Activated CD4-positive, alpha-beta T cell treated with anti-CD3 and anti-CD28 coated beads for 36 hours (primary cell): ENCODE measurements around the gene SSBP2. TPM values are rescaled to one million over a fixed set of nuclear protein-coding genes. Genes with fewer than 3 reads are reported as not detected.

Experiments
- ATAC-seq: fragments of 200-7000 bp; cut with Tn5 transposase; one replicate; pipeline ENCODE4 v1.10.0; 2021; ENCODE audit warnings: mild to moderate bottlenecking, moderate library complexity
- CTCF ChIA-PET: fragments of 350-600 bp; sonication (Branson Sonifier 250); formaldehyde crosslinking; loops from one replicate; lab custom pipeline; 2021; ENCODE audit warnings: antibody characterized with exemption; lab: Charles Lee
- POLR2A ChIA-PET: fragments of 350-600 bp; sonication (Branson Sonifier 250); formaldehyde crosslinking; loops from one replicate; lab custom pipeline; 2021; ENCODE audit warnings: antibody characterized with exemption, inconsistent platforms; lab: Charles Lee
- DNase-seq: peaks from one replicate; pipeline ENCODE4 v3.0.0-alpha.2; 2020
- H3K27ac Mint-ChIP-seq: one replicate; pipeline ENCODE4 v1.8.0; 2021; ENCODE audit warnings: mixed read lengths
- H3K27me3 Mint-ChIP-seq: one replicate; pipeline ENCODE4 v1.8.0; 2021; ENCODE audit warnings: mixed read lengths
- H3K36me3 Mint-ChIP-seq: one replicate; pipeline ENCODE4 v1.8.0; 2021; ENCODE audit warnings: low read depth, mixed read lengths
- H3K4me1 Mint-ChIP-seq: one replicate; pipeline ENCODE4 v1.8.0; 2021; ENCODE audit warnings: mixed read lengths
- H3K4me3 Mint-ChIP-seq: one replicate; pipeline ENCODE4 v1.8.0; 2021; ENCODE audit warnings: mild to moderate bottlenecking, moderate library complexity, mixed read lengths
- H3K9me3 Mint-ChIP-seq: one replicate; pipeline ENCODE4 v1.8.0; 2021; ENCODE audit warnings: low read depth, mixed read lengths
- intact Hi-C, 2 experiments: fragments of 100-400 bp; cut with DNase I in 1 of 2; cut with micrococcal nuclease in 1 of 2; formaldehyde crosslinking; loops; one replicate each; pipeline versions ENCODE4 v1.14.2 to v1.15.1; 2022 to 2024; cut with DNase I, micrococcal nuclease
- total RNA-seq, 2 experiments: library from RNA; stranded (reverse); gene quantifications; one replicate each; pipeline ENCODE4 v1.2.3, GENCODE V29; 2021

SSBP2 gene
- total RNA-seq, 2 experiments from 2014 or later, result 16.9 to 21.4 TPM

GRCh38 chr5:81782811-81783210, 31.9 kb upstream of the SSBP2 start:
- H3K27me3 Mint-ChIP-seq, result no peaks in the 10 kb centered on the region
- ChIA-PET CTCF (interaction anchor here (1.2 kb wide), 1 partner anchor 28 kb away, joined by 3 read pairs; no protein-coding TSS in a partner anchor), POLR2A (no interaction called here)
- ATAC-seq (no peak), DNase-seq (no peak)
- H3K4me1 Mint-ChIP-seq, result peaks cover 26% of the 10 kb centered on the region
- no peaks in the 10 kb centered on the region for H3K9me3 Mint-ChIP-seq
- intact Hi-C loops, result no loop called here
- H3K36me3 Mint-ChIP-seq, result peaks cover 2% of the 10 kb centered on the region
- no peak overlapping the region for H3K27ac Mint-ChIP-seq
- H3K4me3 Mint-ChIP-seq, result no peak overlapping the region

GRCh38 chr5:81779916-81780266, 29.0 kb upstream of the SSBP2 start:
- DNase-seq (peak; percentile 15), ATAC-seq (peak; percentile 37)
- H3K36me3 Mint-ChIP-seq, result peaks cover 2% of the 10 kb centered on the region
- no peaks in the 10 kb centered on the region for H3K27me3 Mint-ChIP-seq
- H3K4me3 Mint-ChIP-seq, result peak overlapping the region; percentile 70
- intact Hi-C loops, result loop anchor here (1.0 to 2.0 kb wide), 3 partner anchors 29 to 71 kb away; partner anchors contain the start of gene SSBP2 (in 2 of the 2)
- H3K4me1 Mint-ChIP-seq, result peaks cover 19% of the 10 kb centered on the region
- ChIA-PET CTCF (interaction anchor here (1.2 to 1.8 kb wide), 3 partner anchors 9 to 72 kb away, joined by 3 to 5 read pairs (median 3); no protein-coding TSS in a partner anchor), POLR2A (interaction anchor here (0.6 to 1.2 kb wide), 2 partner anchors 58 to 72 kb away, joined by 3 to 4 read pairs; no protein-coding TSS in a partner anchor)
- peak overlapping the region; percentile 90 for H3K27ac Mint-ChIP-seq
- H3K9me3 Mint-ChIP-seq, result no peaks in the 10 kb centered on the region

- H3K4me1 Mint-ChIP-seq, result peaks cover 19% of the 10 kb centered on the region
- no peaks in the 10 kb centered on the region for H3K27me3 Mint-ChIP-seq
- ChIA-PET POLR2A (interaction anchor here (0.6 to 1.4 kb wide), 3 partner anchors 28 to 72 kb away, joined by 3 to 7 read pairs (median 4); partner anchors contain the start of gene SSBP2), CTCF (interaction anchor here (0.9 to 1.8 kb wide), 7 partner anchors 9 to 72 kb away, joined by 3 to 6 read pairs (median 4); no protein-coding TSS in a partner anchor)
- H3K36me3 Mint-ChIP-seq, result peaks cover 2% of the 10 kb centered on the region
- intact Hi-C loops, result loop anchor here (1.0 to 2.0 kb wide), 3 partner anchors 28 to 71 kb away; partner anchors contain the start of gene SSBP2 (in 2 of the 2)
- ATAC-seq (peak; percentile 75), DNase-seq (peak; percentile 63)
- peak overlapping the region; percentile 90 for H3K27ac Mint-ChIP-seq
- H3K9me3 Mint-ChIP-seq, result no peaks in the 10 kb centered on the region
- H3K4me3 Mint-ChIP-seq, result peak overlapping the region; percentile 70
Measured at GRCh38 chr5:81779125-81779915, 28.4 kb upstream of the SSBP2 start.

GRCh38 chr5:81778642-81779041, 27.7 kb upstream of the SSBP2 start:
- peak; percentile 76 for ATAC-seq
- Mint-ChIP-seq H3K4me1 (peaks cover 19% of the 10 kb centered on the region), H3K27ac (peak overlapping the region; percentile 90), H3K27me3 (no peaks in the 10 kb centered on the region), H3K9me3 (no peaks in the 10 kb centered on the region), H3K4me3 (peak overlapping the region; percentile 70), H3K36me3 (peaks cover 2% of the 10 kb centered on the region)
- ChIA-PET CTCF (interaction anchor here (0.9 to 1.8 kb wide), 6 partner anchors 10 to 72 kb away, joined by 3 to 6 read pairs (median 4); no protein-coding TSS in a partner anchor), POLR2A (interaction anchor here (1.2 to 1.4 kb wide), 2 partner anchors 28 to 73 kb away, joined by 4 to 7 read pairs; partner anchors contain the start of gene SSBP2)
- intact Hi-C loops, result loop anchor here (1.0 to 2.0 kb wide), 3 partner anchors 27 to 72 kb away; partner anchors contain the start of gene SSBP2 (in 2 of the 2)
- peak; percentile 26 for DNase-seq

- no peak for ATAC-seq
- H3K36me3 Mint-ChIP-seq, result peaks cover 2% of the 10 kb centered on the region
- CTCF ChIA-PET, result interaction anchor here (1.1 to 1.8 kb wide), 4 partner anchors 17 to 96 kb away, joined by 3 to 7 read pairs (median 4); no protein-coding TSS in a partner anchor
Measured at GRCh38 chr5:81776258-81776657, 25.4 kb upstream of the SSBP2 start.

GRCh38 chr5:81774374-81774773, 23.5 kb upstream of the SSBP2 start:
- H3K27ac Mint-ChIP-seq, result no peak overlapping the region
- H3K36me3 Mint-ChIP-seq, result no peaks in the 10 kb centered on the region
- H3K4me1 Mint-ChIP-seq, result peaks cover 13% of the 10 kb centered on the region
- intact Hi-C loops, result no loop called here
- H3K4me3 Mint-ChIP-seq, result no peak overlapping the region
- DNase-seq, result no peak
- ChIA-PET CTCF (no interaction called here), POLR2A (no interaction called here)
- H3K9me3 Mint-ChIP-seq, result no peaks in the 10 kb centered on the region
- H3K27me3 Mint-ChIP-seq, result no peaks in the 10 kb centered on the region
- no peak for ATAC-seq

More at GRCh38 chr5:81776258-81776657, 25.4 kb upstream of the SSBP2 start:
- intact Hi-C loops, result no loop called here
- H3K4me3 Mint-ChIP-seq, result no peak overlapping the region
- peaks cover 19% of the 10 kb centered on the region for H3K4me1 Mint-ChIP-seq
- H3K9me3 Mint-ChIP-seq, result no peaks in the 10 kb centered on the region
- H3K27ac Mint-ChIP-seq, result no peak overlapping the region
- POLR2A ChIA-PET, result no interaction called here
- H3K27me3 Mint-ChIP-seq, result no peaks in the 10 kb centered on the region
- DNase-seq, result no peak

GRCh38 chr5:81773574-81773973, 22.7 kb upstream of the SSBP2 start:
- no peak overlapping the region for H3K27ac Mint-ChIP-seq
- no peaks in the 10 kb centered on the region for H3K9me3 Mint-ChIP-seq
- ATAC-seq (no peak), DNase-seq (no peak)
- H3K4me1 Mint-ChIP-seq, result peaks cover 13% of the 10 kb centered on the region
- H3K36me3 Mint-ChIP-seq, result no peaks in the 10 kb centered on the region
- ChIA-PET POLR2A (no interaction called here), CTCF (interaction anchor here (0.6 to 0.9 kb wide), 3 partner anchors 18 to 377 kb away, joined by 3 read pairs; no protein-coding TSS in a partner anchor)
- H3K27me3 Mint-ChIP-seq, result no peaks in the 10 kb centered on the region
- no peak overlapping the region for H3K4me3 Mint-ChIP-seq
- intact Hi-C loops, result no loop called here

- Mint-ChIP-seq H3K27ac (no peak overlapping the region), H3K9me3 (no peaks in the 10 kb centered on the region), H3K4me1 (peaks cover 9% of the 10 kb centered on the region), H3K4me3 (no peak overlapping the region), H3K27me3 (no peaks in the 10 kb centered on the region), H3K36me3 (no peaks in the 10 kb centered on the region)
- CTCF ChIA-PET, result interaction anchor here (0.6 to 0.9 kb wide), 2 partner anchors 17 to 377 kb away, joined by 3 read pairs; no protein-coding TSS in a partner anchor
- intact Hi-C loops, result no loop called here
- DNase-seq (no peak), ATAC-seq (no peak)
- POLR2A ChIA-PET, result no interaction called here
Measured at GRCh38 chr5:81773161-81773560, 22.3 kb upstream of the SSBP2 start.

- ChIA-PET CTCF (no interaction called here), POLR2A (interaction anchor here (0.6 kb wide), 1 partner anchor 198 kb away, joined by 3 read pairs; no protein-coding TSS in a partner anchor)
- Mint-ChIP-seq H3K4me3 (no peak overlapping the region), H3K36me3 (no peaks in the 10 kb centered on the region), H3K9me3 (no peaks in the 10 kb centered on the region), H3K27me3 (no peaks in the 10 kb centered on the region), H3K4me1 (peaks cover 9% of the 10 kb centered on the region), H3K27ac (no peak overlapping the region)
- ATAC-seq (no peak), DNase-seq (no peak)
- intact Hi-C loops, result no loop called here
Measured at GRCh38 chr5:81772488-81772887, 21.6 kb upstream of the SSBP2 start.

- no peaks in the 10 kb centered on the region for H3K9me3 Mint-ChIP-seq
- no peak for DNase-seq
- ChIA-PET POLR2A (interaction anchor here (0.6 kb wide), 1 partner anchor 289 kb away, joined by 3 read pairs; no protein-coding TSS in a partner anchor), CTCF (interaction anchor here (0.8 to 1.1 kb wide), 3 partner anchors 18 to 156 kb away, joined by 3 read pairs; no protein-coding TSS in a partner anchor)
- no peaks in the 10 kb centered on the region for H3K27me3 Mint-ChIP-seq
- H3K27ac Mint-ChIP-seq, result no peak overlapping the region
- intact Hi-C loops, result no loop called here
- no peaks in the 10 kb centered on the region for H3K36me3 Mint-ChIP-seq
- ATAC-seq, result peak; percentile 61
- no peak overlapping the region for H3K4me3 Mint-ChIP-seq
- H3K4me1 Mint-ChIP-seq, result peaks cover 9% of the 10 kb centered on the region
Measured at GRCh38 chr5:81768935-81769452, 18.1 kb upstream of the SSBP2 start.

GRCh38 chr5:81767938-81768337, 17.0 kb upstream of the SSBP2 start:
- ATAC-seq, result no peak
- intact Hi-C loops, result no loop called here
- H3K27ac Mint-ChIP-seq, result no peak overlapping the region
- POLR2A ChIA-PET, result no interaction called here
- H3K4me3 Mint-ChIP-seq, result no peak overlapping the region
- no peak for DNase-seq
- no peaks in the 10 kb centered on the region for H3K36me3 Mint-ChIP-seq
- CTCF ChIA-PET, result no interaction called here
- H3K9me3 Mint-ChIP-seq, result no peaks in the 10 kb centered on the region
- H3K27me3 Mint-ChIP-seq, result no peaks in the 10 kb centered on the region
- peaks cover 9% of the 10 kb centered on the region for H3K4me1 Mint-ChIP-seq
